ENCODE measurements around the gene WDR27. TPM values are rescaled to one million over a fixed set of nuclear protein-coding genes. Genes with fewer than 3 reads are reported as not detected.
"Not testable (repeated sequence)": the region's sequence is repeated elsewhere in the genome, so short reads cannot be mapped to it uniquely, and the experiment has no call there.

WDR27 gene
- total RNA-seq, 1 donor from 2014 or later = 16.8 TPM

- Histone ChIP-seq H3K27me3 (ENCODE audit: control insufficient read depth, insufficient read depth, low read length) (no peaks in the 10 kb centered on the region), H3K4me3 (ENCODE audit: low read depth, low read length) (no peak overlapping the region), H3K36me3 (ENCODE audit: control insufficient read depth, insufficient read depth, low read length) (no peaks in the 10 kb centered on the region)
- TF ChIP-seq, protein P1, sequence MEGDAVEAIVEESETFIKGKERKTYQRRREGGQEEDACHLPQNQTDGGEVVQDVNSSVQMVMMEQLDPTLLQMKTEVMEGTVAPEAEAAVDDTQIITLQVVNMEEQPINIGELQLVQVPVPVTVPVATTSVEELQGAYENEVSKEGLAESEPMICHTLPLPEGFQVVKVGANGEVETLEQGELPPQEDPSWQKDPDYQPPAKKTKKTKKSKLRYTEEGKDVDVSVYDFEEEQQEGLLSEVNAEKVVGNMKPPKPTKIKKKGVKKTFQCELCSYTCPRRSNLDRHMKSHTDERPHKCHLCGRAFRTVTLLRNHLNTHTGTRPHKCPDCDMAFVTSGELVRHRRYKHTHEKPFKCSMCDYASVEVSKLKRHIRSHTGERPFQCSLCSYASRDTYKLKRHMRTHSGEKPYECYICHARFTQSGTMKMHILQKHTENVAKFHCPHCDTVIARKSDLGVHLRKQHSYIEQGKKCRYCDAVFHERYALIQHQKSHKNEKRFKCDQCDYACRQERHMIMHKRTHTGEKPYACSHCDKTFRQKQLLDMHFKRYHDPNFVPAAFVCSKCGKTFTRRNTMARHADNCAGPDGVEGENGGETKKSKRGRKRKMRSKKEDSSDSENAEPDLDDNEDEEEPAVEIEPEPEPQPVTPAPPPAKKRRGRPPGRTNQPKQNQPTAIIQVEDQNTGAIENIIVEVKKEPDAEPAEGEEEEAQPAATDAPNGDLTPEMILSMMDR (IDR thresholded peaks at IDR 0.05; ENCODE audit: insufficient read depth, low read length, severe bottlenecking) = no peak
- no peak for FAIRE-seq
- DNase-seq (ENCODE audit: low read depth) = no peak
Measured at GRCh38 chr6:169648092-169648491, 53.7 kb downstream of the WDR27 start.

GRCh38 chr6:169647637-169648036, 54.2 kb downstream of the WDR27 start:
- H3K36me3 ChIP-seq (ENCODE audit: control insufficient read depth, insufficient read depth, low read length) = no peaks in the 10 kb centered on the region
- no peak for FAIRE-seq
- no peak overlapping the region for H3K4me3 ChIP-seq (ENCODE audit: low read depth, low read length)
- TF ChIP-seq, protein P1 (IDR thresholded peaks at IDR 0.05; ENCODE audit: insufficient read depth, low read length, severe bottlenecking) = no peak
- DNase-seq (ENCODE audit: low read depth) = no peak
- H3K27me3 ChIP-seq (ENCODE audit: control insufficient read depth, insufficient read depth, low read length) = no peaks in the 10 kb centered on the region

DNA sequence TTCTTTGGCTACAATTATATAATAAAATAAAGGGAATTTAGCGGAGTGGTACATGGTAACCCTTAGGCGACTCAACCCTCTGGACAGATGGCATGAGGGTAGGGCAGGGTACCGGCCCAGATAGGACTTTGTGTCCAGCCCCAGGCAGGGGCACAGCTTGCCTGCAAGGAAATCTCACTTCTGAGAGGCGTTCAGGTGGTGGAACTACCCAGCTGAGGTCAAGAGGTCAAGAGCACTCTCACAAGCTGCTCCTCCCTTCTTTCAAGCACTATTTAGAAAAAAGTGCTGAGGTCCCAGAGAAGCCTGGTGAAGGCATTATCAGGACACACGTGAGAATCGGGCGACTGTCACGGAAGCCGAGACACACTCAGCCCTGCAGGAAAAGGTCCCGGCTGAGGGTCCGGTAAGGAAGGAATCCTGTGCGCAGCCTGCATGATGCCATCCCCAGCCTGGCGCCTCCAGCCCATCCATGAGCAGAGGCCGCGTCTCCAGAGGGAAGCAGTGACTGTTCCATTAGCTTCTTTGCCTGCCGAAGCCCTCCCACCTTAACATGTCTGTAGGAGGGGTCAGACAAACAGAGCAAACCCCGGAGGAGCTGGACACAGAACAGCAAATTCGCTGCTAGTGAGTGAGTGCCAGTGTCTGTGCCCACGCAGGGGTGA, 54.8 kb downstream of the WDR27 start:
- H3K4me3 ChIP-seq (ENCODE audit: low read depth, low read length) = no peak overlapping the region
- H3K27me3 ChIP-seq (ENCODE audit: control insufficient read depth, insufficient read depth, low read length) = no peaks in the 10 kb centered on the region
- DNase-seq (ENCODE audit: low read depth) (no peak), FAIRE-seq (no peak)
- no peaks in the 10 kb centered on the region for H3K36me3 ChIP-seq (ENCODE audit: control insufficient read depth, insufficient read depth, low read length)
- TF ChIP-seq, protein P1 (IDR thresholded peaks at IDR 0.05; ENCODE audit: insufficient read depth, low read length, severe bottlenecking) = no peak

- H3K27me3 ChIP-seq (ENCODE audit: control insufficient read depth, insufficient read depth, low read length); H3K36me3 ChIP-seq (ENCODE audit: control insufficient read depth, insufficient read depth, low read length); FAIRE-seq; DNase-seq (ENCODE audit: low read depth); H3K4me3 ChIP-seq (ENCODE audit: low read depth, low read length): not testable (repeated sequence)
Measured at GRCh38 chr6:169645459-169645858, 56.4 kb downstream of the WDR27 start.

GRCh38 chr6:169643521-169643920, 58.3 kb downstream of the WDR27 start:
- no peak for FAIRE-seq
- TF ChIP-seq, protein P1 (IDR thresholded peaks at IDR 0.05; ENCODE audit: insufficient read depth, low read length, severe bottlenecking) = no peak
- DNase-seq (ENCODE audit: low read depth) = no peak
- H3K4me3 ChIP-seq (ENCODE audit: low read depth, low read length) = no peak overlapping the region
- H3K36me3 ChIP-seq (ENCODE audit: control insufficient read depth, insufficient read depth, low read length) = no peaks in the 10 kb centered on the region
- no peaks in the 10 kb centered on the region for H3K27me3 ChIP-seq (ENCODE audit: control insufficient read depth, insufficient read depth, low read length)

GRCh38 chr6:169642455-169642854, 59.4 kb downstream of the WDR27 start:
- H3K36me3 ChIP-seq (ENCODE audit: control insufficient read depth, insufficient read depth, low read length) = peaks cover 1% of the 10 kb centered on the region
- no peak for FAIRE-seq
- TF ChIP-seq, protein P1 (IDR thresholded peaks at IDR 0.05; ENCODE audit: insufficient read depth, low read length, severe bottlenecking) = no peak

More at GRCh38 chr6:169642455-169642854, 59.4 kb downstream of the WDR27 start:
- Histone ChIP-seq H3K27me3 (ENCODE audit: control insufficient read depth, insufficient read depth, low read length) (no peaks in the 10 kb centered on the region), H3K4me3 (ENCODE audit: low read depth, low read length) (no peak overlapping the region)
- no peak for DNase-seq (ENCODE audit: low read depth)
